ENCODE data around the gene ULBP1. TPM values are rescaled to one million over a fixed set of nuclear protein-coding genes. Genes with fewer than 3 reads are reported as not detected.
"Not testable (repeated sequence)": the region's sequence is repeated elsewhere in the genome, so short reads cannot be mapped to it uniquely, and the experiment has no call there.

ULBP1 gene
- polyA plus RNA-seq, 3 donors, result 0.06 to 0.79 (median 0.09) TPM

GRCh38 chr6:149942461-149942829 lies 21.3 kb upstream of the ULBP1 start:
- H3K27ac ChIP-seq (ENCODE audit: low read depth in 1 of 2, low read length in 2 of 2), result no peak overlapping the region
- Mint-ChIP-seq H3K27ac (peak overlapping the region in 3 of 7 donors; percentile 8 to 77 (median 57)), H3K4me1 (peaks cover 31% of the 10 kb centered on the region), H3K9me3 (peaks cover 4 to 36% (median 21%) of the 10 kb centered on the region in 7 donors), H3K4me3 (peak overlapping the region; percentile 80 to 98), H3K36me3 (peaks cover 12 to 13% of the 10 kb centered on the region in 2 donors), H3K27me3 (ENCODE audit: low read depth in 3 of 3) (peaks cover 64 to 80% (median 75%) of the 10 kb centered on the region in 3 donors)
- H4K20me1 ChIP-seq (ENCODE audit: insufficient read depth, low read length), result no peaks in the 10 kb centered on the region
- peaks cover 39 to 65% of the 10 kb centered on the region in 2 donors for H3K27me3 ChIP-seq (ENCODE audit: control insufficient read depth in 2 of 2, insufficient read depth in 2 of 2, low read length in 2 of 2)
- H3K9me3 ChIP-seq (replicated peaks in 1 of 2; ENCODE audit: control insufficient read depth in 1 of 2, insufficient read depth in 1 of 2, low read length in 2 of 2), result peaks cover 3 to 20% of the 10 kb centered on the region in 2 donors
- H3K79me2 ChIP-seq (ENCODE audit: insufficient read depth, low read length), result no peaks in the 10 kb centered on the region
- DNase-seq, result no peak
- no peaks in the 10 kb centered on the region for H3K36me3 ChIP-seq (replicated peaks in 1 of 2; ENCODE audit: control insufficient read depth in 1 of 2, insufficient read depth in 2 of 2, low read length in 2 of 2)
- H3K4me1 ChIP-seq (ENCODE audit: control insufficient read depth in 1 of 2, insufficient read depth in 2 of 2, low read length in 2 of 2), result peaks cover 28 to 31% of the 10 kb centered on the region in 2 donors
- peak overlapping the region; percentile 42 to 74 (median 65) for H3K4me3 ChIP-seq (replicated peaks in 1 of 3; ENCODE audit: low read depth in 2 of 3, low read length in 3 of 3)
- WGBS (ENCODE audit: insufficient coverage), result 17% methylated on average over 11 of the region's 13 CpGs
- H3K9ac ChIP-seq (ENCODE audit: insufficient read depth, low read length, poor library complexity, severe bottlenecking), result peak overlapping the region; percentile 44
- peak overlapping the region; percentile 78 for H3K4me2 ChIP-seq (replicated peaks; ENCODE audit: extremely low read depth, low read length, poor library complexity, severe bottlenecking)
- intact Hi-C loops (cut with micrococcal nuclease), result no loop called here
- no peak for TF ChIP-seq CTCF (IDR thresholded peaks at IDR 0.05)
- H2AFZ ChIP-seq (ENCODE audit: insufficient read depth, low read depth, low read length, poor library complexity, severe bottlenecking), result peak overlapping the region; percentile 74

- Histone ChIP-seq H3K4me1 (ENCODE audit: control insufficient read depth in 1 of 2, insufficient read depth in 2 of 2, low read length in 2 of 2) (peaks cover 25 to 26% of the 10 kb centered on the region in 2 donors), H3K27me3 (ENCODE audit: control insufficient read depth in 2 of 2, insufficient read depth in 2 of 2, low read length in 2 of 2) (peaks cover 32 to 64% of the 10 kb centered on the region in 2 donors), H3K9me3 (replicated peaks in 1 of 2; ENCODE audit: control insufficient read depth in 1 of 2, insufficient read depth in 1 of 2, low read length in 2 of 2) (peaks cover 3 to 20% of the 10 kb centered on the region in 2 donors)
- peak overlapping the region in 1 of 2 donors; percentile 37 for H3K4me3 Mint-ChIP-seq
- H3K9ac ChIP-seq (ENCODE audit: insufficient read depth, low read length, poor library complexity, severe bottlenecking); H3K27ac ChIP-seq (ENCODE audit: low read depth in 1 of 2, low read length in 2 of 2); H3K4me3 ChIP-seq (replicated peaks in 1 of 3; ENCODE audit: low read depth in 2 of 3, low read length in 3 of 3); intact Hi-C loops (cut with micrococcal nuclease); H3K79me2 ChIP-seq (ENCODE audit: insufficient read depth, low read length); H4K20me1 ChIP-seq (ENCODE audit: insufficient read depth, low read length); H3K4me2 ChIP-seq (replicated peaks; ENCODE audit: extremely low read depth, low read length, poor library complexity, severe bottlenecking); H2AFZ ChIP-seq (ENCODE audit: insufficient read depth, low read depth, low read length, poor library complexity, severe bottlenecking); H3K36me3 ChIP-seq (replicated peaks in 1 of 2; ENCODE audit: control insufficient read depth in 1 of 2, insufficient read depth in 2 of 2, low read length in 2 of 2); DNase-seq: not testable (repeated sequence)
- H3K9me3 Mint-ChIP-seq, result peaks cover 4 to 33% (median 21%) of the 10 kb centered on the region in 7 donors
- peaks cover 25% of the 10 kb centered on the region for H3K4me1 Mint-ChIP-seq
- H3K36me3 Mint-ChIP-seq, result peaks cover 12 to 13% of the 10 kb centered on the region in 2 donors
- 79% methylated on average over 4 of the region's 5 CpGs for WGBS (ENCODE audit: insufficient coverage)
- H3K27me3 Mint-ChIP-seq (ENCODE audit: low read depth in 3 of 3), result peaks cover 63 to 78% (median 73%) of the 10 kb centered on the region in 3 donors
- peak overlapping the region in 1 of 7 donors; percentile 53 for H3K27ac Mint-ChIP-seq
Measured at GRCh38 chr6:149943321-149943720, 20.4 kb upstream of the ULBP1 start.

- DNase-seq; H2AFZ ChIP-seq (ENCODE audit: insufficient read depth, low read depth, low read length, poor library complexity, severe bottlenecking); H3K36me3 ChIP-seq (replicated peaks in 1 of 2; ENCODE audit: control insufficient read depth in 1 of 2, insufficient read depth in 2 of 2, low read length in 2 of 2); H3K4me3 ChIP-seq (replicated peaks in 1 of 3; ENCODE audit: low read depth in 2 of 3, low read length in 3 of 3); intact Hi-C loops (cut with micrococcal nuclease); H3K9me3 ChIP-seq (replicated peaks in 1 of 2; ENCODE audit: control insufficient read depth in 1 of 2, insufficient read depth in 1 of 2, low read length in 2 of 2); H3K4me3 Mint-ChIP-seq; H3K9ac ChIP-seq (ENCODE audit: insufficient read depth, low read length, poor library complexity, severe bottlenecking); H3K27ac ChIP-seq (ENCODE audit: low read depth in 1 of 2, low read length in 2 of 2); H3K36me3 Mint-ChIP-seq; H3K4me2 ChIP-seq (replicated peaks; ENCODE audit: extremely low read depth, low read length, poor library complexity, severe bottlenecking); H3K79me2 ChIP-seq (ENCODE audit: insufficient read depth, low read length); H4K20me1 ChIP-seq (ENCODE audit: insufficient read depth, low read length): not testable (repeated sequence)
- H3K27me3 Mint-ChIP-seq (ENCODE audit: low read depth in 3 of 3), result peaks cover 56 to 75% (median 69%) of the 10 kb centered on the region in 3 donors
- Histone ChIP-seq H3K27me3 (ENCODE audit: control insufficient read depth in 2 of 2, insufficient read depth in 2 of 2, low read length in 2 of 2) (peaks cover 25 to 63% of the 10 kb centered on the region in 2 donors), H3K4me1 (ENCODE audit: control insufficient read depth in 1 of 2, insufficient read depth in 2 of 2, low read length in 2 of 2) (peaks cover 14 to 17% of the 10 kb centered on the region in 2 donors)
- H3K27ac Mint-ChIP-seq, result peak overlapping the region in 1 of 7 donors; percentile 53
- no CpG with 5 or more reads among the region's 6 CpGs for WGBS (ENCODE audit: insufficient coverage)
- peaks cover 0 to 22% (median 10%) of the 10 kb centered on the region in 7 donors for H3K9me3 Mint-ChIP-seq
- H3K4me1 Mint-ChIP-seq, result peaks cover 15% of the 10 kb centered on the region
Measured at GRCh38 chr6:149945276-149945675, 18.5 kb upstream of the ULBP1 start.

GRCh38 chr6:149946631-149947030 lies 17.1 kb upstream of the ULBP1 start:
- H3K4me3 ChIP-seq (replicated peaks in 1 of 3; ENCODE audit: low read depth in 2 of 3, low read length in 3 of 3); H3K36me3 ChIP-seq (replicated peaks in 1 of 2; ENCODE audit: control insufficient read depth in 1 of 2, insufficient read depth in 2 of 2, low read length in 2 of 2); H2AFZ ChIP-seq (ENCODE audit: insufficient read depth, low read depth, low read length, poor library complexity, severe bottlenecking); H3K27ac ChIP-seq (ENCODE audit: low read depth in 1 of 2, low read length in 2 of 2); H3K4me1 Mint-ChIP-seq; H3K4me2 ChIP-seq (replicated peaks; ENCODE audit: extremely low read depth, low read length, poor library complexity, severe bottlenecking); H3K27ac Mint-ChIP-seq; H3K9ac ChIP-seq (ENCODE audit: insufficient read depth, low read length, poor library complexity, severe bottlenecking); H3K4me1 ChIP-seq (ENCODE audit: control insufficient read depth in 1 of 2, insufficient read depth in 2 of 2, low read length in 2 of 2); H3K9me3 ChIP-seq (replicated peaks in 1 of 2; ENCODE audit: control insufficient read depth in 1 of 2, insufficient read depth in 1 of 2, low read length in 2 of 2); intact Hi-C loops (cut with micrococcal nuclease); H4K20me1 ChIP-seq (ENCODE audit: insufficient read depth, low read length); H3K79me2 ChIP-seq (ENCODE audit: insufficient read depth, low read length); H3K36me3 Mint-ChIP-seq; DNase-seq: not testable (repeated sequence)
- peaks cover 0 to 10% (median 4%) of the 10 kb centered on the region in 7 donors for H3K9me3 Mint-ChIP-seq
- H3K27me3 ChIP-seq (ENCODE audit: control insufficient read depth in 2 of 2, insufficient read depth in 2 of 2, low read length in 2 of 2), result peaks cover 26 to 63% of the 10 kb centered on the region in 2 donors
- WGBS (ENCODE audit: insufficient coverage), result 63% methylated on average over 5 of the region's 7 CpGs
- H3K27me3 Mint-ChIP-seq (ENCODE audit: low read depth in 3 of 3), result peaks cover 57 to 75% (median 69%) of the 10 kb centered on the region in 3 donors
- H3K4me3 Mint-ChIP-seq, result peak overlapping the region in 1 of 2 donors; percentile 4
